ENCODE measurements around the gene TTC39B. TPM values are rescaled to one million over a fixed set of nuclear protein-coding genes. Genes with fewer than 3 reads are reported as not detected.

TTC39B gene
- total RNA-seq, 4 donors from 2014 or later = 3.4 to 11.2 (median 4.3) TPM

- TF ChIP-seq CTCF (IDR thresholded peaks at IDR 0.05; ENCODE audit: low read depth) = no peak
Measured at GRCh38 chr9:15133488-15133887, 173.5 kb downstream of the TTC39B start.

GRCh38 chr9:15132091-15132490 is 174.9 kb downstream of the TTC39B start:
- no peak for TF ChIP-seq CTCF (IDR thresholded peaks at IDR 0.05; ENCODE audit: low read depth)

- no peak for TF ChIP-seq CTCF (IDR thresholded peaks at IDR 0.05; ENCODE audit: low read depth)
Measured at GRCh38 chr9:15131094-15131493, 175.9 kb downstream of the TTC39B start.

- TF ChIP-seq CTCF (IDR thresholded peaks at IDR 0.05; ENCODE audit: low read depth) = no peak
Measured at GRCh38 chr9:15127831-15128230, 179.2 kb downstream of the TTC39B start.

GRCh38 chr9:15121630-15122029 is 185.4 kb downstream of the TTC39B start:
- TF ChIP-seq CTCF (IDR thresholded peaks at IDR 0.05; ENCODE audit: low read depth) = no peak

- no peak for TF ChIP-seq CTCF (IDR thresholded peaks at IDR 0.05; ENCODE audit: low read depth)
Measured at GRCh38 chr9:15116130-15116580, 190.9 kb downstream of the TTC39B start.

- TF ChIP-seq CTCF (IDR thresholded peaks at IDR 0.05; ENCODE audit: low read depth) = no peak
Measured at GRCh38 chr9:15115702-15116101, 191.3 kb downstream of the TTC39B start.

Data from subcutaneous adipose tissue (tissue), 4 donors.